Neural cell (in vitro differentiated cells): ENCODE data around the gene SF1.

ENCODE experiments used
- CTCF ChIP-seq: fragments of 450-650 bp; IDR thresholded peaks from 2 replicates; pipeline ENCODE4 v1.5.1; 2014; ENCODE audit warnings: antibody characterized with exemption, mild to moderate bottlenecking, moderate library complexity; ENCODE audit not compliant: poor library complexity, severe bottlenecking
- EP300 ChIP-seq: fragments of 450-650 bp; conservative IDR thresholded peaks from 2 replicates; pipeline ENCODE4 v1.6.1; 2014; ENCODE audit warnings: antibody characterized with exemption, mild to moderate bottlenecking, moderate library complexity; ENCODE audit not compliant: poor library complexity, severe bottlenecking
- EZH2 ChIP-seq: fragments of 200-600, 300-800 bp; shearing (Covaris generic), sonication (generic); IDR thresholded peaks from 2 replicates; pipeline ENCODE4 v1.6.1; 2014; ENCODE audit warnings: antibody characterized with exemption, low read length, borderline replicate concordance, mild to moderate bottlenecking; ENCODE audit not compliant: insufficient read depth, poor library complexity, severe bottlenecking
- MXI1 ChIP-seq: fragments of 450-650 bp; conservative IDR thresholded peaks from 2 replicates; pipeline ENCODE4 v1.6.1; 2014; ENCODE audit warnings: antibody characterized with exemption, mild to moderate bottlenecking; ENCODE audit not compliant: poor library complexity, severe bottlenecking
- POLR2AphosphoS5 ChIP-seq: IDR thresholded peaks from 2 replicates; pipeline ENCODE4 v1.6.1; 2012
- RAD21 ChIP-seq: fragments of 450-650 bp; conservative IDR thresholded peaks from 2 replicates; pipeline ENCODE4 v1.6.1; 2014; ENCODE audit warnings: antibody characterized with exemption, mild to moderate bottlenecking, moderate library complexity
- REST ChIP-seq: IDR thresholded peaks from 2 replicates; pipeline ENCODE4 v1.6.1; 2012; ENCODE audit warnings: borderline replicate concordance
- SMC3 ChIP-seq: fragments of 450-650 bp; conservative IDR thresholded peaks from 2 replicates; pipeline ENCODE4 v1.6.1; 2014; ENCODE audit warnings: antibody characterized with exemption, mild to moderate bottlenecking, moderate library complexity; ENCODE audit not compliant: poor library complexity

GRCh38 chr11:64723907-64724862 is 54.2 kb downstream of the SF1 start:
- TF ChIP-seq CTCF, result no peak
- TF ChIP-seq REST, result no peak
- no peak for TF ChIP-seq MXI1
- TF ChIP-seq EZH2, result no peak
- no peak for TF ChIP-seq RAD21
- TF ChIP-seq POLR2AphosphoS5, result no peak
- TF ChIP-seq EP300, result no peak
- TF ChIP-seq SMC3, result no peak
